ENCODE results near the gene UBL3. TPM values are rescaled to one million over a fixed set of nuclear protein-coding genes. Genes with fewer than 3 reads are reported as not detected.

The UBL3 gene
- polyA plus RNA-seq, 4 donors: 20.6 to 46.7 (median 42.1) TPM

DNA sequence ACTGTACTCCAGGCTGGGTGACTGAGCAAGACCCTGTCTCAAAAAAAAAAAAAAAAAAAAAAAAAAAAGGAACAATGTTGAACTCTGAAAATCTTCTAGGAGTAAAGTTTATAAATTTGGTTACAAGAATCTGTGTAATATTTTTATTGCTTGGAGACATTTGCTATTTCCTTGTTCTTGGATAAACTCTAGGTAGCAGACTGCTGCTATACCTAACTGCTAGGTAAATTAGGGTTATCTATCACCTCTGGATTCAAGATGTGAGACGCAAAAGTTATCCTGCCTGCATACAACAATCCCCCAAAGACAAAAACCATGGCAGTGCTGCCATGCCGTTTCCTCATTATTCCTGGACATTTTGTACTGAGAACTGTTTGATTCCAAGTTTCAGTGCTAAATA, 33.7 kb downstream of the UBL3 start:
- no peak for DNase-seq
- Histone ChIP-seq H3K27ac (ENCODE audit: low read depth in 1 of 3, low read length in 2 of 3) (no peak overlapping the region), H3K36me3 (ENCODE audit: control insufficient read depth in 3 of 3, insufficient read depth in 2 of 3, low read depth in 1 of 3, low read length in 3 of 3) (no peaks in the 10 kb centered on the region), H3K9me3 (ENCODE audit: control insufficient read depth in 2 of 2, insufficient read depth in 1 of 2, low read depth in 1 of 2, low read length in 1 of 2) (no peaks in the 10 kb centered on the region), H3K4me3 (ENCODE audit: low read depth in 1 of 3, low read length in 3 of 3) (no peak overlapping the region), H3K4me1 (ENCODE audit: control insufficient read depth in 3 of 3, insufficient read depth in 2 of 3, low read depth in 1 of 3, low read length in 2 of 3) (no peaks in the 10 kb centered on the region), H3K27me3 (ENCODE audit: control insufficient read depth in 3 of 3, insufficient read depth in 3 of 3, low read length in 3 of 3) (no peaks in the 10 kb centered on the region)
- no peak for FAIRE-seq
- 66 to 83% (median 77%) methylated on average over 2 of the region's 2 CpGs for whole genome bisulfite sequencing, 3 donors

DNA sequence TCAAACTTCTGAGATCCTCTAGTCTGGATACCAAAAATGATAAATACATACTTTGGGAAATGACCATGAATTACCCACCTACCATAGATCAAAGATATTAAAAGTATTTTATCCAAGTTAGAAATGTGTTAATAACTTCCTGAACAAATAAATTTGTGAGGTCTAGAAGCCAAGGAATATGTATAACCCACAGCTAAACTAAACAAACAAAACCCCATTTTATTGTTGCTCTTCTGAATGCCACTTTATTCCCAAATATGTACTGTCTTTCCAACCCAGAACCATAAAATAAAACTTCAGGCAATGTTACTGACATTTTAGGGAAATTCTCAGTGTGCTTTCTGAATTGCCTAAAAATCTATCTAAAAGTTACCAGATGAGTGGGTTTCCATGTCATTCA, 35.1 kb downstream of the UBL3 start:
- H3K27ac ChIP-seq (ENCODE audit: low read depth in 1 of 3, low read length in 2 of 3): no peak overlapping the region
- H3K4me1 ChIP-seq (ENCODE audit: control insufficient read depth in 3 of 3, insufficient read depth in 2 of 3, low read depth in 1 of 3, low read length in 2 of 3): peaks cover 3 to 10% (median 9%) of the 10 kb centered on the region in 3 donors

DNA sequence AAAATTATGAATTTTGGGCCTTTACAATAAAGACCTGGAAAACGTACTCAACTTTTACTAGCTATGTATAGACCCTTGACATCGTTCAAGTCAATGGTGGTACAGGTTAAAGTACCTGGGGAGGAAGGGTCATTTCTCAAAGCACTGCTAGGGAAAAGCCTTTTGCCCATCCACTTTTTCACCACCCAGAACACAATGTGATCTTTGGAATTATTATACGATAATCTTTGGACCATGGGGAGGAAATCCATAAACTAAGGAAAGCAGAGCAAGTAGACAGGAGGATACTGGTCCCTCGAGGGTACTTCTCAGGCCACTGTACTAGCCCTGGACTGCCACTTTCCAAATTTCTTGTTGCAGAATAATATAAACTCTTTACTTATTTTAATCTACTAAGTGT, 39.5 kb downstream of the UBL3 start:
- DNase-seq (peak; percentile 32 to 66), FAIRE-seq (no peak)
- Histone ChIP-seq H3K27ac (ENCODE audit: low read depth in 1 of 3, low read length in 2 of 3) (no peak overlapping the region), H3K4me1 (ENCODE audit: control insufficient read depth in 3 of 3, insufficient read depth in 2 of 3, low read depth in 1 of 3, low read length in 2 of 3) (peaks cover 3 to 17% (median 13%) of the 10 kb centered on the region in 3 donors), H3K36me3 (ENCODE audit: control insufficient read depth in 3 of 3, insufficient read depth in 2 of 3, low read depth in 1 of 3, low read length in 3 of 3) (no peaks in the 10 kb centered on the region), H3K27me3 (ENCODE audit: control insufficient read depth in 3 of 3, insufficient read depth in 3 of 3, low read length in 3 of 3) (no peaks in the 10 kb centered on the region), H3K4me3 (ENCODE audit: low read depth in 1 of 3, low read length in 3 of 3) (no peak overlapping the region), H3K9me3 (ENCODE audit: control insufficient read depth in 2 of 2, insufficient read depth in 1 of 2, low read depth in 1 of 2, low read length in 1 of 2) (no peaks in the 10 kb centered on the region)
- WGBS, 3 donors: 29 to 64% (median 41%) methylated on average over 4 of the region's 4 CpGs

More for the DNA sequence above, 35.1 kb downstream of the UBL3 start:
- Histone ChIP-seq H3K36me3 (ENCODE audit: control insufficient read depth in 3 of 3, insufficient read depth in 2 of 3, low read depth in 1 of 3, low read length in 3 of 3) (no peaks in the 10 kb centered on the region), H3K27me3 (ENCODE audit: control insufficient read depth in 3 of 3, insufficient read depth in 3 of 3, low read length in 3 of 3) (no peaks in the 10 kb centered on the region), H3K9me3 (ENCODE audit: control insufficient read depth in 2 of 2, insufficient read depth in 1 of 2, low read depth in 1 of 2, low read length in 1 of 2) (no peaks in the 10 kb centered on the region), H3K4me3 (ENCODE audit: low read depth in 1 of 3, low read length in 3 of 3) (no peak overlapping the region)
- FAIRE-seq (no peak), DNase-seq (no peak)

DNA sequence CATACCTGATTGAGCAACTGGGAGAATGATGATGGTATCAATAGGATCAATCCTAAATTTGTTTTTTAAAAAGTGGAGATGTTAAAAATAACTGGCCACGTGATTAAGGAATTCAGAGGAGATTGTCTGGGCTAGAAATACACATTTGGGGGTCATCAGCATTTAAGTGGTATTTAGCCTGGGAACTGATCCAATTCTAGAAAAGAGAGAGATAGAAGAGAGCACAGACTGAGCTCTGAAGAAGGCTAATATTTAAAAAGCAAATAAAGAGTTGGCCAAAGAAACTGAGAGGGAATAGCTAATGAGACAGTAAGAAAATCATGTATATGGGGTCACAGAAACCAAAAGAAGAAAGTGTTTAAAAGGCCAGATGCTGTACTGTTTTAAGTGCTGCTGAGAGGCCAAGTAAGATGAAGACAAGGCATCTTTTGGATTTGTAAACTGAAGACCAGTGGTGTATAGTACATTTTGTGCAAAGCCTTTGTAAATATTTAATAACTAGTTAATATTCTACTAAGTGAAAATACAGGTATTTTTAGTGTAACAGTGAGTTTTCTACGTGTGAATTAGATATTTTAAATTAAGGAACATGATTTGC, 40.2 kb downstream of the UBL3 start:
- no peak overlapping the region for H3K27ac ChIP-seq (ENCODE audit: low read depth in 1 of 3, low read length in 2 of 3)
- H3K4me1 ChIP-seq (ENCODE audit: control insufficient read depth in 3 of 3, insufficient read depth in 2 of 3, low read depth in 1 of 3, low read length in 2 of 3): peaks cover 3 to 17% (median 13%) of the 10 kb centered on the region in 3 donors
- no peaks in the 10 kb centered on the region for H3K9me3 ChIP-seq (ENCODE audit: control insufficient read depth in 2 of 2, insufficient read depth in 1 of 2, low read depth in 1 of 2, low read length in 1 of 2)
- H3K36me3 ChIP-seq (ENCODE audit: control insufficient read depth in 3 of 3, insufficient read depth in 2 of 3, low read depth in 1 of 3, low read length in 3 of 3): no peaks in the 10 kb centered on the region
- DNase-seq (peak in 1 of 2 donors; percentile 7), FAIRE-seq (no peak)
- H3K4me3 ChIP-seq (ENCODE audit: low read depth in 1 of 3, low read length in 3 of 3): no peak overlapping the region
- no peaks in the 10 kb centered on the region for H3K27me3 ChIP-seq (ENCODE audit: control insufficient read depth in 3 of 3, insufficient read depth in 3 of 3, low read length in 3 of 3)
- 24 to 41% (median 30%) methylated on average over 2 of the region's 2 CpGs for WGBS, 3 donors

DNA sequence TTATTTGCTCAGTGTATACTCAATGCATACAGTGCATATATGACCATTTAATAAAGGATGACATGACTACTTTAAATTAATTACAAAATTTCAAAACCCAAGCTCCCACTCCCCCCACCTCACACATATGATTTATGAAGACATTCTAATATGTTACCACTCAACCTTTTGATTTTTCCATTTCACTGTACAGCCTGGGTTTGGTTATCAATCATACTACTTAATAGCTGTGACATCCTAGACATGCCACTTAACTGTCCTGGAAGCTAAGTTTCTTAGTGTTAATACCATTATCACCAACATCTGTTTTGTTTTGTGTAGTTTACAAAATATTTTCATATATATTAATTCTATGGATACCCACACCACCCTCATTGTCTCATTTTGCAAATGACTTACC, 42.2 kb downstream of the UBL3 start:
- H3K27me3 ChIP-seq (ENCODE audit: control insufficient read depth in 3 of 3, insufficient read depth in 3 of 3, low read length in 3 of 3): no peaks in the 10 kb centered on the region
- DNase-seq (no peak), FAIRE-seq (no peak)
- H3K9me3 ChIP-seq (ENCODE audit: control insufficient read depth in 2 of 2, insufficient read depth in 1 of 2, low read depth in 1 of 2, low read length in 1 of 2): no peaks in the 10 kb centered on the region
- no peak overlapping the region for H3K4me3 ChIP-seq (ENCODE audit: low read depth in 1 of 3, low read length in 3 of 3)
- H3K36me3 ChIP-seq (ENCODE audit: control insufficient read depth in 3 of 3, insufficient read depth in 2 of 3, low read depth in 1 of 3, low read length in 3 of 3): no peaks in the 10 kb centered on the region
- H3K4me1 ChIP-seq (ENCODE audit: control insufficient read depth in 3 of 3, insufficient read depth in 2 of 3, low read depth in 1 of 3, low read length in 2 of 3): peaks cover 3 to 17% (median 13%) of the 10 kb centered on the region in 3 donors
- no peak overlapping the region for H3K27ac ChIP-seq (ENCODE audit: low read depth in 1 of 3, low read length in 2 of 3)

DNA sequence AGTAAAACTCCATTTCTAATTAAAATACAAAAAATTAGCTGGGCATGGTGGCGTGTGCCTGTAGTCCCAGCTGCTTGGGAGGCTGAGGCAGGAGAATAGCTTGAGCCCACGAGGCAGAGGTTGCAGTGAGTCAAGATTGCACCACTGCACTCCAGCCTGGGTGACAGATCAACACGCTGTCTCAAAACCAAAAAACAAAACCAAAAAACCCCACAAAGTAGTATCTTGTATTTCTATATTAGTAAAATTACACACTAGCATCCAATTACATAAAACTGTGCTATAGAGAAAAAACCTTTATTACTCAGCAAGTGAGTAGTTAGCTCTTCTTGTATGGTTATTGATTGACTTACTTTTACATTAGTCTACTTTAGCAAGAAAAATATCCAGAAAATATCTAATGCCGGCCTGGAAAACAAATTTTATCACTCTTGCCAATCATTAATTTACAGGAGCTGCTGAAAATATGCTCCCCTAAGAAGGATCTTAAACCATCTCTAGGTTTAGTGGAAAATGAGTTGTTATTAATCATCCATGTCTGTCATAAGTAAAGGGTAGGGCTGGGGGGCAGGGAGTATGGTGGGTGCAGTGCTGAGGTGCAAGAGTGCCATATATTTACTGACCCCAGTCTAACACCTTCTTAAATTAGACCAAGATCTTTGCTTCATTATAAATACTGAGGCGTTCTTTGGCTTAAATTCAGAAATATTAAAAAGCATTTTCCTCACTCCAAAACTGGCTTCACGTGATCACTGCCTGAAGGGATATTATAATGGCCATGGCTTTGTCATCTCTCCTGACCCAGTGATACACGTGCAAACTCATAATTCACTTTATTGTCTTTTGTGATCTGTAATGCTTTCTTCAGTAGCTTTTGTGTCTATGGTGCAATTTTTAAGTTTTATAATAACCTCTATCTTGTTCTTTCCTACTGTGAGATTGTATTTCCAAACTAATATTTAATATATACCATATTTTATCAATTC, 44.1 kb downstream of the UBL3 start:
- peaks cover 1 to 19% (median 9%) of the 10 kb centered on the region in 3 donors for H3K4me1 ChIP-seq (ENCODE audit: control insufficient read depth in 3 of 3, insufficient read depth in 2 of 3, low read depth in 1 of 3, low read length in 2 of 3)
- no peak overlapping the region for H3K4me3 ChIP-seq (ENCODE audit: low read depth in 1 of 3, low read length in 3 of 3)
- no peaks in the 10 kb centered on the region for H3K36me3 ChIP-seq (ENCODE audit: control insufficient read depth in 3 of 3, insufficient read depth in 2 of 3, low read depth in 1 of 3, low read length in 3 of 3)
- FAIRE-seq (no peak), DNase-seq (no peak)
- WGBS, 3 donors: 83 to 90% (median 90%) methylated on average over 7 of the region's 7 CpGs
- no peak overlapping the region for H3K27ac ChIP-seq (ENCODE audit: low read depth in 1 of 3, low read length in 2 of 3)
- H3K9me3 ChIP-seq (ENCODE audit: control insufficient read depth in 2 of 2, insufficient read depth in 1 of 2, low read depth in 1 of 2, low read length in 1 of 2): peaks cover 0 to 3% of the 10 kb centered on the region in 2 donors
- no peaks in the 10 kb centered on the region for H3K27me3 ChIP-seq (ENCODE audit: control insufficient read depth in 3 of 3, insufficient read depth in 3 of 3, low read length in 3 of 3)

DNA sequence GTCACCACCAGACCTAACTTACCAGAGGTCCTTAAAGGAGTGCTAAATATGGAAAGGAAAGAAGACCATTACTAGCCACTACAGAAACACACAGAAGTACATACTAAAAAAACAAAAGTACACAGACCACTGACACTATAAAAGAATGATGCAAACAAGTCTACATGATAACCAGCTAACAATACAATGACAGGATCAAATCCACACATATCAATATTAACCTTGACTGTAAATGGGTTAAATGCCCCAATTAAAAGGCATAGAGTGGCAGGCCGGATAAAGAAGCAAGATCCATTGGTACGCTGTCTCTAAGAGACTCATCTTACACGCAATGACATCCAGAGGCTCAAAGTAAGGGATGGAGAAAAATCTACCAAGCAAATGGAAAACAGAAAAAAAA, 47.2 kb downstream of the UBL3 start:
- WGBS, 3 donors: 96 to 98% (median 97%) methylated on average over 3 of the region's 3 CpGs
- Histone ChIP-seq H3K27ac (ENCODE audit: low read depth in 1 of 3, low read length in 2 of 3) (no peak overlapping the region), H3K4me3 (ENCODE audit: low read depth in 1 of 3, low read length in 3 of 3) (no peak overlapping the region), H3K27me3 (ENCODE audit: control insufficient read depth in 3 of 3, insufficient read depth in 3 of 3, low read length in 3 of 3) (no peaks in the 10 kb centered on the region), H3K9me3 (ENCODE audit: control insufficient read depth in 2 of 2, insufficient read depth in 1 of 2, low read depth in 1 of 2, low read length in 1 of 2) (peaks cover 0 to 3% of the 10 kb centered on the region in 2 donors), H3K36me3 (ENCODE audit: control insufficient read depth in 3 of 3, insufficient read depth in 2 of 3, low read depth in 1 of 3, low read length in 3 of 3) (no peaks in the 10 kb centered on the region), H3K4me1 (ENCODE audit: control insufficient read depth in 3 of 3, insufficient read depth in 2 of 3, low read depth in 1 of 3, low read length in 2 of 3) (peaks cover 0 to 4% (median 0%) of the 10 kb centered on the region in 3 donors)
- DNase-seq: no peak
- FAIRE-seq: no peak

DNA sequence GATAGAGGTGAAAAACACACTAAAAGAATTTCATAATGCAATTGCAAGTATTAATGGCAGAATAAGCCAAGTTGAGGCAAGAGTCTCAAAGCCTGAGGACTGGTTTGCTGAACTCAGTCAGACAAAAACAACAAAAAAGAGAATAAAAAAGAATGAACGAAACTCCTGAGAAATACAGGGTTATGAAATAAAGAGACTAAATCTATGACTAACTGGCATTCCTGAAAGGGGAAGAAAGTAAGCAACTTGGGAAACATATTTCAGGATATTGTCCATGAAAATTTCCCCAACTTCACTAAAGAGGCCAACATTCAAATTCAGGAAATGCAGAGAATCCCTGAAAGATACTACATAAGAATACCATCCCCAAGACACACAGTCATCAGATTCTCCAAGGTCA, 47.8 kb downstream of the UBL3 start:
- FAIRE-seq (no peak), DNase-seq (no peak)
- H3K4me1 ChIP-seq (ENCODE audit: control insufficient read depth in 3 of 3, insufficient read depth in 2 of 3, low read depth in 1 of 3, low read length in 2 of 3): peaks cover 0 to 4% (median 0%) of the 10 kb centered on the region in 3 donors
- no peaks in the 10 kb centered on the region for H3K27me3 ChIP-seq (ENCODE audit: control insufficient read depth in 3 of 3, insufficient read depth in 3 of 3, low read length in 3 of 3)
- peaks cover 0 to 3% of the 10 kb centered on the region in 2 donors for H3K9me3 ChIP-seq (ENCODE audit: control insufficient read depth in 2 of 2, insufficient read depth in 1 of 2, low read depth in 1 of 2, low read length in 1 of 2)
- WGBS, 3 donors: 96 to 100% (median 100%) methylated on average over 1 of the region's 1 CpG
- H3K27ac ChIP-seq (ENCODE audit: low read depth in 1 of 3, low read length in 2 of 3): no peak overlapping the region
- no peaks in the 10 kb centered on the region for H3K36me3 ChIP-seq (ENCODE audit: control insufficient read depth in 3 of 3, insufficient read depth in 2 of 3, low read depth in 1 of 3, low read length in 3 of 3)
- no peak overlapping the region for H3K4me3 ChIP-seq (ENCODE audit: low read depth in 1 of 3, low read length in 3 of 3)

Data from small intestine (tissue), 7 donors.